WTC11 (cell line): Measurements from ENCODE around the gene RGS19. TPM values are rescaled to one million over a fixed set of nuclear protein-coding genes. Genes with fewer than 3 reads are reported as not detected.

Experiments
- AFF4 ChIP-seq: sonication (generic); formaldehyde crosslinking; IDR thresholded peaks from 2 replicates; pipeline ENCODE4 v1.8.1; 2023; ENCODE audit warnings: mild to moderate bottlenecking, missing genetic modification reagents, borderline replicate concordance
- ATF2 ChIP-seq: sonication (generic); formaldehyde crosslinking; IDR thresholded peaks from 2 replicates; pipeline ENCODE4 v1.8.1; 2022; ENCODE audit warnings: low read depth, missing genetic modification reagents, borderline replicate concordance
- CTCF ChIP-seq: fragments of 200-600 bp; IDR thresholded peaks from 2 replicates; pipeline ENCODE4 v1.8.0; 2022; ENCODE audit warnings: antibody characterized with exemption
- FOXK1 ChIP-seq: sonication (generic); formaldehyde crosslinking; IDR thresholded peaks from 2 replicates; pipeline ENCODE4 v1.8.0; 2022; ENCODE audit warnings: mild to moderate bottlenecking, moderate library complexity, missing genetic modification reagents
- FOXP1 ChIP-seq: sonication (generic); formaldehyde crosslinking; IDR thresholded peaks from 2 replicates; pipeline ENCODE4 v1.8.0; 2022; ENCODE audit warnings: missing genetic modification reagents, mild to moderate bottlenecking, moderate library complexity, borderline replicate concordance
- GRHL2 ChIP-seq: fragments of 250-450 bp; sonication (Bioruptor Pico); IDR thresholded peaks from 2 replicates; pipeline ENCODE4 v1.8.0; 2022; ENCODE audit warnings: mild to moderate bottlenecking, moderate library complexity; ENCODE audit not compliant: insufficient replicate concordance, severe bottlenecking
- MAX ChIP-seq: sonication (generic); formaldehyde crosslinking; IDR thresholded peaks from 2 replicates; pipeline ENCODE4 v1.8.0; 2022; ENCODE audit warnings: mild to moderate bottlenecking, missing genetic modification reagents
- NFYB ChIP-seq: sonication (generic); formaldehyde crosslinking; conservative IDR thresholded peaks from 2 replicates; pipeline ENCODE4 v1.8.0; 2022; ENCODE audit warnings: low read depth, missing genetic modification reagents
- TEAD4 ChIP-seq: sonication (generic); formaldehyde crosslinking; IDR thresholded peaks from 2 replicates; pipeline ENCODE4 v1.8.0; 2022; ENCODE audit warnings: mild to moderate bottlenecking, missing genetic modification reagents
- total RNA-seq: library from RNA; stranded (reverse); gene quantifications from 3 replicates; pipeline ENCODE4 v1.2.3, GENCODE V29; 2021
- TF ChIP-seq, protein P1 (sequence below): sonication (generic); formaldehyde crosslinking; IDR thresholded peaks from 2 replicates; pipeline ENCODE4 v1.8.0; 2022; ENCODE audit warnings: missing genetic modification reagents
- TF ChIP-seq, protein P2 (sequence below): sonication (generic); formaldehyde crosslinking; conservative IDR thresholded peaks from 2 replicates; pipeline ENCODE4 v1.8.1; 2023; ENCODE audit warnings: mild to moderate bottlenecking, low read depth, missing genetic modification reagents, moderate library complexity
- TF ChIP-seq, protein P3 (sequence below): fragments of 250-450 bp; sonication (Bioruptor Pico); conservative IDR thresholded peaks from 2 replicates; pipeline ENCODE4 v1.9.0; 2021; ENCODE audit warnings: mild to moderate bottlenecking
- TF ChIP-seq, protein P4 (sequence below): sonication (generic); formaldehyde crosslinking; IDR thresholded peaks from 2 replicates; pipeline ENCODE4 v1.8.1; 2023; ENCODE audit warnings: mild to moderate bottlenecking, missing genetic modification reagents
- TF ChIP-seq, protein P5 (sequence below): fragments of 250-450 bp; sonication (Bioruptor Pico); IDR thresholded peaks from 2 replicates; pipeline ENCODE4 v1.9.0; 2021; ENCODE audit warnings: mild to moderate bottlenecking

Gene RGS19
- total RNA-seq, 1 experiment from 2014 or later: 13.8 TPM

DNA sequence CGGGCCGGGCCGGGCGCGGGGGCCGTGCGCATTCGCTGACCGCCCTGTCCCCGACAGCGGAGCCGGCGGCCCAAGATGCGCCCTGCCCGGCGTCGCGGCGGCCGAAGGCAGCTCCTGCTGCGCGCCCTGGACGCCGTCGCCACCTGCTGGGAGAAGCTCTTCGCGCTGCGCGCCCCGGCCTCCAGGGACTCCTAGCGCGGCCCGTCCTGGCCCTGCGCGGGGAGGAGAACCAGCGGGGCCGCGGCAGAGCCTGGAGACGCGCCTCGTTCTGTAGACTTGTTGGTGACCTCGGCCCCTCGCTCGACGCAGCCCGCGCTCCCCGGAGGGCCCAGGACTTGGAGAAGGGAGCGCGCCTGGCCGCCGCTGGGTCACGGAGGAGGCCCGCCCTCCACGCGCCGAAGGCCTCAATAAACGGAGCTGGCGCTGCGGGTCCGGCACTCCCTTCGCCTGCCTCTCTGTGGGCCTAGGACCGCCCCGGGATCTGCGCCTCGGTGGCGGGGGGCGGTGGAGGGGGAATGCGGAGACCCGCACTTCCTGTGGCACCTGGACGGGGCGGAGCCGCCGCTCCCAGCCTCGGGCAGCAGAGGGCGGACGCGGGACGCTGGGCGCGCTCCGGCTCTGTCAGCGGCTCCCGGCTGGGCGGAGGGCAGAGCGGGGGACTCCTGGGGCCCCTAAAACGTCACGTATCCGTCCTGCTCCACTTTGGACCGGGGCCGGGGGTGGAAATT, 40.6 kb downstream of the RGS19 start (continued):
- TF ChIP-seq, protein P1, sequence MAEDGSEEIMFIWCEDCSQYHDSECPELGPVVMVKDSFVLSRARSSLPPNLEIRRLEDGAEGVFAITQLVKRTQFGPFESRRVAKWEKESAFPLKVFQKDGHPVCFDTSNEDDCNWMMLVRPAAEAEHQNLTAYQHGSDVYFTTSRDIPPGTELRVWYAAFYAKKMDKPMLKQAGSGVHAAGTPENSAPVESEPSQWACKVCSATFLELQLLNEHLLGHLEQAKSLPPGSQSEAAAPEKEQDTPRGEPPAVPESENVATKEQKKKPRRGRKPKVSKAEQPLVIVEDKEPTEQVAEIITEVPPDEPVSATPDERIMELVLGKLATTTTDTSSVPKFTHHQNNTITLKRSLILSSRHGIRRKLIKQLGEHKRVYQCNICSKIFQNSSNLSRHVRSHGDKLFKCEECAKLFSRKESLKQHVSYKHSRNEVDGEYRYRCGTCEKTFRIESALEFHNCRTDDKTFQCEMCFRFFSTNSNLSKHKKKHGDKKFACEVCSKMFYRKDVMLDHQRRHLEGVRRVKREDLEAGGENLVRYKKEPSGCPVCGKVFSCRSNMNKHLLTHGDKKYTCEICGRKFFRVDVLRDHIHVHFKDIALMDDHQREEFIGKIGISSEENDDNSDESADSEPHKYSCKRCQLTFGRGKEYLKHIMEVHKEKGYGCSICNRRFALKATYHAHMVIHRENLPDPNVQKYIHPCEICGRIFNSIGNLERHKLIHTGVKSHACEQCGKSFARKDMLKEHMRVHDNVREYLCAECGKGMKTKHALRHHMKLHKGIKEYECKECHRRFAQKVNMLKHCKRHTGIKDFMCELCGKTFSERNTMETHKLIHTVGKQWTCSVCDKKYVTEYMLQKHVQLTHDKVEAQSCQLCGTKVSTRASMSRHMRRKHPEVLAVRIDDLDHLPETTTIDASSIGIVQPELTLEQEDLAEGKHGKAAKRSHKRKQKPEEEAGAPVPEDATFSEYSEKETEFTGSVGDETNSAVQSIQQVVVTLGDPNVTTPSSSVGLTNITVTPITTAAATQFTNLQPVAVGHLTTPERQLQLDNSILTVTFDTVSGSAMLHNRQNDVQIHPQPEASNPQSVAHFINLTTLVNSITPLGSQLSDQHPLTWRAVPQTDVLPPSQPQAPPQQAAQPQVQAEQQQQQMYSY (CRISPR knock-in tag): no peak
- TF ChIP-seq ATF2 (CRISPR knock-in tag) (no peak), AFF4 (CRISPR knock-in tag) (no peak), FOXK1 (no peak), GRHL2 (CRISPR knock-in tag) (no peak), TEAD4 (CRISPR knock-in tag) (no peak), FOXP1 (peak; percentile 32; the same call in 1 of the 2 replicates), MAX (CRISPR knock-in tag) (peak; percentile 61), CTCF (peak; percentile 58), NFYB (no peak)
- TF ChIP-seq, protein P2, sequence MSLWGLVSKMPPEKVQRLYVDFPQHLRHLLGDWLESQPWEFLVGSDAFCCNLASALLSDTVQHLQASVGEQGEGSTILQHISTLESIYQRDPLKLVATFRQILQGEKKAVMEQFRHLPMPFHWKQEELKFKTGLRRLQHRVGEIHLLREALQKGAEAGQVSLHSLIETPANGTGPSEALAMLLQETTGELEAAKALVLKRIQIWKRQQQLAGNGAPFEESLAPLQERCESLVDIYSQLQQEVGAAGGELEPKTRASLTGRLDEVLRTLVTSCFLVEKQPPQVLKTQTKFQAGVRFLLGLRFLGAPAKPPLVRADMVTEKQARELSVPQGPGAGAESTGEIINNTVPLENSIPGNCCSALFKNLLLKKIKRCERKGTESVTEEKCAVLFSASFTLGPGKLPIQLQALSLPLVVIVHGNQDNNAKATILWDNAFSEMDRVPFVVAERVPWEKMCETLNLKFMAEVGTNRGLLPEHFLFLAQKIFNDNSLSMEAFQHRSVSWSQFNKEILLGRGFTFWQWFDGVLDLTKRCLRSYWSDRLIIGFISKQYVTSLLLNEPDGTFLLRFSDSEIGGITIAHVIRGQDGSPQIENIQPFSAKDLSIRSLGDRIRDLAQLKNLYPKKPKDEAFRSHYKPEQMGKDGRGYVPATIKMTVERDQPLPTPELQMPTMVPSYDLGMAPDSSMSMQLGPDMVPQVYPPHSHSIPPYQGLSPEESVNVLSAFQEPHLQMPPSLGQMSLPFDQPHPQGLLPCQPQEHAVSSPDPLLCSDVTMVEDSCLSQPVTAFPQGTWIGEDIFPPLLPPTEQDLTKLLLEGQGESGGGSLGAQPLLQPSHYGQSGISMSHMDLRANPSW: no peak
- TF ChIP-seq, protein P3, sequence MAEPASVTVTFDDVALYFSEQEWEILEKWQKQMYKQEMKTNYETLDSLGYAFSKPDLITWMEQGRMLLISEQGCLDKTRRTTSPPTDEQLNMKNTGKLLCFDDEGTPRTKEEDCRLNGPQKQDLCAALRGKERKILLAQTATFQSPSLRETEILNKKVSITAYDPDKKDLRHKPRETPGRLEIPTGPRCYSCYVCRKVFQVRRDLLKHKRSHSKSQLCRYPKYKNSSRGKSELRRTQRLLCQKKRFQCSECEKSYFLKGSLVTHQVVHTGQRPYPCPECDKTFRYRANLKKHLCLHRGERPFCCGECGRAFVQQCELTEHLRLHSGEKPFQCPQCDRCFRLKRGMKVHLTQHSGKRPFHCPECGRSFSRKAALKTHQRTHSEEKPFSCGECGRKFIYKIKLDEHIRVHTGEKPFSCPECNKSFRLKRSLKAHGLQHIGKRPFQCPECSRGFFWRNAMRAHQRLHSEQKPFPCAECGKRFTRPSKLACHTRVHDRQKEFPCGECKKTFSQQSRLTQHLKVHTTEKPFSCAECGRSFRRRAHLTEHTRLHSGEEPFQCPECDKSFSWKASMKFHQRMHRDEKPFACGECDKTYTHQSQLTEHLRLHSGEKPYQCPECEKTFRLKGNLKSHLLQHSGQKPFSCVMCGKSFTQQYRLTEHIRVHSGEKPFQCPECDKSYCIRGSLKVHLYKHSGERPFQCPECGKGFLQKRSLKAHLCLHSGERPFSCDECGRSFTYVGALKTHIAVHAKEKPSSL: no peak
- TF ChIP-seq, protein P4, sequence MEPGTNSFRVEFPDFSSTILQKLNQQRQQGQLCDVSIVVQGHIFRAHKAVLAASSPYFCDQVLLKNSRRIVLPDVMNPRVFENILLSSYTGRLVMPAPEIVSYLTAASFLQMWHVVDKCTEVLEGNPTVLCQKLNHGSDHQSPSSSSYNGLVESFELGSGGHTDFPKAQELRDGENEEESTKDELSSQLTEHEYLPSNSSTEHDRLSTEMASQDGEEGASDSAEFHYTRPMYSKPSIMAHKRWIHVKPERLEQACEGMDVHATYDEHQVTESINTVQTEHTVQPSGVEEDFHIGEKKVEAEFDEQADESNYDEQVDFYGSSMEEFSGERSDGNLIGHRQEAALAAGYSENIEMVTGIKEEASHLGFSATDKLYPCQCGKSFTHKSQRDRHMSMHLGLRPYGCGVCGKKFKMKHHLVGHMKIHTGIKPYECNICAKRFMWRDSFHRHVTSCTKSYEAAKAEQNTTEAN: peak; percentile 71; the same call in 1 of the 2 replicates
- TF ChIP-seq, protein P5, sequence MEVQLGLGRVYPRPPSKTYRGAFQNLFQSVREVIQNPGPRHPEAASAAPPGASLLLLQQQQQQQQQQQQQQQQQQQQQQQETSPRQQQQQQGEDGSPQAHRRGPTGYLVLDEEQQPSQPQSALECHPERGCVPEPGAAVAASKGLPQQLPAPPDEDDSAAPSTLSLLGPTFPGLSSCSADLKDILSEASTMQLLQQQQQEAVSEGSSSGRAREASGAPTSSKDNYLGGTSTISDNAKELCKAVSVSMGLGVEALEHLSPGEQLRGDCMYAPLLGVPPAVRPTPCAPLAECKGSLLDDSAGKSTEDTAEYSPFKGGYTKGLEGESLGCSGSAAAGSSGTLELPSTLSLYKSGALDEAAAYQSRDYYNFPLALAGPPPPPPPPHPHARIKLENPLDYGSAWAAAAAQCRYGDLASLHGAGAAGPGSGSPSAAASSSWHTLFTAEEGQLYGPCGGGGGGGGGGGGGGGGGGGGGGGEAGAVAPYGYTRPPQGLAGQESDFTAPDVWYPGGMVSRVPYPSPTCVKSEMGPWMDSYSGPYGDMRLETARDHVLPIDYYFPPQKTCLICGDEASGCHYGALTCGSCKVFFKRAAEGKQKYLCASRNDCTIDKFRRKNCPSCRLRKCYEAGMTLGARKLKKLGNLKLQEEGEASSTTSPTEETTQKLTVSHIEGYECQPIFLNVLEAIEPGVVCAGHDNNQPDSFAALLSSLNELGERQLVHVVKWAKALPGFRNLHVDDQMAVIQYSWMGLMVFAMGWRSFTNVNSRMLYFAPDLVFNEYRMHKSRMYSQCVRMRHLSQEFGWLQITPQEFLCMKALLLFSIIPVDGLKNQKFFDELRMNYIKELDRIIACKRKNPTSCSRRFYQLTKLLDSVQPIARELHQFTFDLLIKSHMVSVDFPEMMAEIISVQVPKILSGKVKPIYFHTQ: no peak
